DMS114 treated with DMSO at 0.1 percent for 48 hours (cell line): ENCODE results near the gene CCL27.

Experiments
- DNase-seq: peaks from one replicate; lab custom pipeline; 2025; ENCODE audit not compliant: unreplicated experiment; lab: John Stamatoyannopoulos, UW

The CCL27 gene

DNA sequence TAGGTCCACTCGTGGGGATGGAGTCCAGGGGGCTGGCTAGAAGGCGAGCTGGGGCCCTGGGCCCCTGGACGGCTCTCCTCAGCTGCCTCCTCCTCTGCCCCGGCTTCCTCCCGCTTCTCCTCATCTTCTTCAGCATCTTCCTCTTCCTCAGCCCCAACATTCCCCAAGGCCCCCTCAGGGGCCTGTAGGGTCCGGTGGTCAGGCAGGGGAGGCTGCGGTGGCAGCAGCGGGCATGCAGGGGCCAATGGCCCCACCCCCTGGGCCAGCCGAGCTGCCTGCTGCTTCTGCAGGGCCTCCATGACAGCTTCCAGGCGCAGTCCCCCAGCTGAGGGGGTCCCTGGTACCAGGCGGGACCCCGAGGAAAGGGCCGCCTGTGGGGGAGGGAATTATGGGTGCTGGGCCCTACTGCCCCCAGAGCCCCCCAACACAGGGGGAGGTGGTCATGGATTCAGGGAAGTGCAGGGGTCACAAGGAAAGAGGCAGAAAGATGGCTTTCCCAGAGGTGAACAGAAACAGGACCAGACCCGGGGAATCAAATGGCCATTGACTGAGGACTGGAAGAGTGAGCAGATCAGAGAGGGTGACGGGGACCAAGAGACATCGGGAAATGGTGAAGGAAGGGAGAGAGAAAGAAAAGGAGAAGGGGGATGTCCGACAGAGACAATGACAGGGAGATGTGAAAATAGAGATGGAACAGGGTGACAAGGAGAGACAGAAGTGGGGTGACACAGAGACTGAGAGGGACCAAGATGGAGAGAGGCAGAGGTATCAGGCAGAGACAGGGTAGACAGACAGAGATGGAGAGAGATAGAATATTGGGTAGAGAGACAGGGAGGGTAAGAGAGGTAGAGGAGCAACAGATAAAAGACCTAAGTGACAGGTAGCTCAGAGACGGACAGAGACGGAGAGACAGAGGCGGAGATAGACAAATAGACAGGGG is 34.5 kb downstream of the CCL27 start:
- no peak for DNase-seq

DNA sequence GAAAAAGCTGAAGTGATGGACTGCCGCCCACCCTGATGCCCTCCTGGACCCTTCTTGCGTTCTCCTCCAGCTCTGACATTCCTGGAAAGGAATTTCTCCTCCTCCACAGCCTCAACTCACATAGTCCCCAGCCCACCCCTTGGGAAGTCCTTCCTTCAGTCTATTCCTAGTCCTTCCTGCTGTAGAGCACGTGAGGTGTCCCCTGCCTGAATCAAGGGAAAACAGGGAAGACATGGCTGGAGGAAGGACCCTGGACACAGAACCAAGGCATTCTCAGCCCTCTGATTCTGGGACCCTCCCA is 37.3 kb downstream of the CCL27 start:
- DNase-seq: no peak

DNA sequence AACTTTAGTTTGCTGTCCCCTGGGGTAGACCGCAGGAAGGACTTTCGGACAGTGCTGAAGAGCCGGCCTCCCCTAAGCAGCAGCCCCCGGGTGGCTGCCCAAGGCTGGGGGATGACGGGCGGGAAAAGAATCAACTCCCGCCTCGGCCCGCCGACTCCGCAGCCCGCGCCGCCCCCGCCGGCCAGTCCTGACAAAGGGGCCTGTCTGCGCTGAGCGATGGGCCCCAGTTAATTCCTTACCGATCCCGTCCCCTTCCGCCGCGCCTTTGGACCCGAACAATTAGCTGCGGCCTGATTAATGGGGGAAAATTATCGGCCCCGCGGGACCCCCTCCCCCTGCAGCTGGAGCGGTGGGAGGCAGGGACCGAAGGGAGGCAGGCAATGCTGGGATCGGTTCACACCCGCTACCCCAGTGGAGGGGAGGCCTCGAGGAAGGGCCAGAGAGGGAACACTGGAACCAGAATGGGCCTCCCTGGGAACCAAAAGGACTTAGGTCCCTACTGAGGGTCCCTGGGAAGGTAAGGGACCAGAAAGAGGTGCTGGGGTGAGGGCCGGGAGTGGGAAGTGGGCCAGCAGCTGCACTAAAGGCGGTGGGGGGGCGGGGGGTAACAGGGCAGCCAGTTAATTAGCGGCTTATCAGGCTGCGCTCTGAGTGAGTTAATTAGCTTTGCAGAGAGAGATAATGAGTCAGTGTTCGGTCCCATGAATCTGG is 37.8 kb downstream of the CCL27 start:
- no peak for DNase-seq

DNA sequence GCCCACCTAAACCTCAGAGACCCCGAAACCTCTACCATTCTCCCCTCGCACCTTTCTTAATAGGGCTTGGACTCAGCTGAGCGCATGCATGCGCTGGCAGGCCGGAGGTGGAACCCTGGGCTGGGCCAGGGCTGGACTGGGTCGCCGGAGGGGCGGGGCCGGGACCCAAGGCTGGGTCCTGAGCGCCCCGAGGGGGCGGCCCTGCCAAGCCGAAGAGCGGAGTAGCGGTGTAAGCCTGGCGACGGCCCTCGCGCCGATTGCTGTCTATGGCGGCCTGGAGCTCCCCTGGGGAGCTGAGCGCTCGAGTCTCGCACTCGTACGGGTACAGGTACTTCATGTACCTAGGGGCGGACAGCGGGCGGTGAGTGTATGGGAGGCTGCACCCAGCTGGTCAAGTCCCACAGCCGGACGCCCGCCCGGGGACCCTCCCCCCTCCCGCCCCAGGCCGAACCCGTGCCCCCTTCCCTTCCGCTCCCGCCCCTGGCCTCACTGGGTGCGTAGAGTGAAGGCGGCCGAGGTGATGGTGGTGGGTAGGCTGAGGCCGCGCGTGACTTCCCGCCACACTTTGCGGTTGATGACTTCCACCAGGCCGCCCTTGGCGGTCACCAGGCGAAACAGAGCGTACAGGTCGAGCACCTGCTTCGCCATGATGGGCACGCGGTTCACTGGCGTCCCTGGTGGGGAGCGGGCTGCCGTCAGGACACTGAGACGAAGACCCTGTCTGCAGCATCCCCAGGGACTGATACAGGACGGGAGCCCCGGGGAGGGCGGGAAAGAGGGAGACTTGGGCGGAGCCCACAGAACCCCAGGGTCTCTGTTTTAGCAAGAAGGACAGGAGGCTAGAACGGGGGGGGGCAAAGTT is 38.9 kb downstream of the CCL27 start:
- no peak for DNase-seq

DNA sequence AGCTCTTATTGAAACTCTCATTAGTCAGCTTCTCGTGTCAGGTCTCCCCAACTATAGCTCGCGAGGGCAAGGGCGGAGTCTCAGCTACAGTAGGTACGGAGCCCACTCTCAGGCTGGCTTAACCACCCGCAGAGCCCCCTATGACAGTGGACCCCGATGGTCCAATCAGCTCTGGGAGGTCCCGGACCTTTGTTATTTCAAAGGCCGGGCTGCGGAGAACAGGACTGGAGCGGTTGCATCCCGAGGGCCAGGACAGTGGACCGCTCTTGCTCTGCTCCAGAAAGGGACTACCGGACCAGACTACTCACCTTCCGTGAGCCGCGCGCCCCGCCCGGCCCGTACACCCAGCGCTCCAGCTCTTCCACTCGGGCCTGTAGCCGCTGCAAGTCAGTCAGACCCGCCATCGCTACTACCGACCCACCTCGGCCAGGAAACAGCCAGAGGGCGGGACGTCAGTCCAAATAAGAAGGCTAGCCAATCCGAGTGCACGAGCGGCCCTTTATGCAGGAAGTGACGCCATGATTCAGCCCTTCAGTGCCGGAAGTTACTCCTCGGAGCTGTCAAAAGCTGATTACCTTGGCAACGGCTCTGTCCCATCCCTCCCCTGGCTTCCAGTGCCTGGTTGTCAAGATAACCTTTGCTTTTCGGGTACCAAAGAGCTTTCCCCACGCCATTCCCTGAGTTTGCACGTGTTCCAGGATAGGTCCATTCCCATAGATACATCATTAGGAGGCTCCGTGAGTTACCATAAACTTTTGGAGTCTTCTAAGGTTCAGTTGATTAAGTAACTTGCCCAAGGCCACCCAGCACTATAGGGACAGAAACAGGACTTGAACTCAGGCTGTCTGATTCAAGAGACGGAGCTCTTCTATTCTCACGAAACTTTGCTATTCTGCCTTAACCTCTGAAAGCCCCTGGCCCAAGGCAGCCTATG is 42.1 kb downstream of the CCL27 start, which contains the start of gene DCTN3:
Gene DCTN3, minus strand, starts transcription at position 435 of the 934 bp plus-strand sequence. Its CDS starts 31 bp downstream, at position 404.
- DNase-seq: peak; percentile 90

DNA sequence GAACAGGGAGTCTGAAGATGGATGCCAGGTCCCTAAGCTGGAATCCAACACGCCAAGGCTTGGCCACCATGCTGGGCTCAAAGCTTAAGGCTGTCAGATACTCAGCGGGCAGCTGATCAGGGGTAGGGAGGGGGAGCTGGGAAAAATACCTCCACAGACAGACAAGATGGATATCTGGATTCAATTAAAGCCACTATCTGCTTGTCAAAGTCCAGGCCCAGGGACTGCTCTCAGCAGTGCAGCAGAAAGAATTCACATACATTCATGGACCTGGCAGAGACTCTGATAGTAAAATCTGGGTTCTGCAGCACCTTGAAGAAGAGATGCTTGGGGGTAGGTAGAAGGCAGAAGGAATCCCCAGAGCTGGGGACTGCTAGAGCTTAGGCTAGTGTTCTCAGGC is 47.3 kb downstream of the CCL27 start:
- no peak for DNase-seq

DNA sequence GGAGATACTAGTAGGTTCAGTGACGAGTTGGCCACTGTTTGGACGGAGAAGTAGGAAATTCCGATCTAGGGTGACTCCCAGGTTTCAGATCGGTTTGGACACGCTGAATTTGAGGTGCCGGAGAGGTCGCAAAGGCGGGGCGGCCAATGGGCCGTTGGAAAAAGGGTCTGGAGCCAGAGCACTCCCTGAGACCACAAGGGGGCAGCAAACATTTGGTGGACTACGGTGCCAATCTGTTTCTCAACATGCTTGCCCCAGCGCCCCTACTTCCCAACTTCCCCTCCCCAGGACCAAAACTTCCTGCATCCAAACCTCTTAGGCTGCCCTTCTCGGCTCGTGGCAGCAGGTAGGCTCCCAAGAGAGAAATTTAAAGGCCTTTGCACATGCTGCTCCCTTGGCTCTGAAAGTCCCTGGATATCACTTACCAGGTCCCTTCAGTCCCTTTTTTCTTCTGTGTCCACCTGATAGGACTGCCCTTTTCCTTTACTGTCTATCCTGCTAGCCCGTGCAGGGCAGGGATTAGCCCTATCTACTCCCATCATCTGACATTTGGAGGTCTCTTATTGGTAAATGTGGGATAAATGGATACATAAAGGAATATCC is 49.6 kb downstream of the CCL27 start:
- peak; percentile 63 for DNase-seq
